Measurements from ENCODE around the gene ATG7. TPM values are rescaled to one million over a fixed set of nuclear protein-coding genes. Genes with fewer than 3 reads are reported as not detected.
"Not testable (repeated sequence)": the region's sequence is repeated elsewhere in the genome, so short reads cannot be mapped to it uniquely, and the experiment has no call there.

The ATG7 gene
- total RNA-seq, 1 experiment from 2014 or later = 36.0 TPM

DNA sequence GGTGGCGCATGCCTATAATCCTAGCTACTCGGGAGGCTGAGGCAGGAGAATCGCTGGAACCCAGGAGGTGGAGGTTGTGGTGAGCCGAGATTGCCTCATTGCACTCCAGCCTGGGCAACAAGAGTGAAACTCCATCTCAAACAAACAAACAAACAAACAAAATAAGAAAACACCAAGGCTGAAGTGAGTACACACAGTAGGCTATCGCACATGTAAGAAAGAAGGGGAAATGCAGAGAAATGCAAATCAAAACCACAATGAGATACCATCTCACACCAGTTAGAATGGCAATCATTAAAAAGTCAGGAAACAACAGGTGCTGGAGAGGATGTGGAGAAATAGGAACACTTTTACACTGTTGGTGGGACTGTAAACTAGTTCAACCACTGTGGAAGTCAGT, 322.8 kb downstream of the ATG7 start:
- CTCF ChIA-PET; POLR2A ChIA-PET; in situ Hi-C loops (cut with HindIII; ENCODE audit: low pct_unique_long_range_greater_than_20kb, low sequenced_read_pairs); ATAC-seq; DNase-seq (ENCODE audit: low read depth, low spot score); H3K4me3 ChIP-seq (ENCODE audit: low read depth in 2 of 2, low read length in 2 of 2); H3K27me3 ChIP-seq (ENCODE audit: control insufficient read depth, insufficient read depth, low read length); H3K9me3 ChIP-seq (ENCODE audit: control insufficient read depth, insufficient read depth, low read depth, low read length); intact Hi-C loops (cut with micrococcal nuclease; ENCODE audit: unreplicated experiment); BruUV-seq (replicated peaks); H3K36me3 ChIP-seq (ENCODE audit: control insufficient read depth, insufficient read depth, low read length): not testable (repeated sequence)
- peak overlapping the region; percentile 96; the same call in 1 of the 2 replicates for H3K27ac ChIP-seq (ENCODE audit: low read length)
- peaks cover 58% of the 10 kb centered on the region for H3K4me1 ChIP-seq (ENCODE audit: control insufficient read depth, insufficient read depth, low read length)

DNA sequence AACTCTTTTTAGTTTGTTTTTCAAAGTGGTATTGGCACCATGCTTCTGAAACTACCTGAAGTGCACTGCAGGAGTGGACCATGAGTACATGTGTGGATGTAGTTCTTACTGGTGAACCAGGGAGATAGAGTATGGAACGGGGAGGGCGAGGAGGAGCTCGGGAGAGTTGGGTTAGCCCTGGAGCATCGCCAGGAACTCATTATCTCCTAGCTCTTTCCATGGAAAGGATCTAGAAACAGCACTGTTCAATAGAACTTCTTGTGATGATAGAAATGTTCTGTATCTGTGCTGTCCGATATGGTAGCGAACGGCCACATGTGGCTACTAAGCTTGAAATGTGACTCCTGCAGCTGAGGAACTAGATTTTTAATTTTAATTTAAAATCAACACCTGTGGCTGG, 324.2 kb downstream of the ATG7 start:
- intact Hi-C loops (cut with micrococcal nuclease; ENCODE audit: unreplicated experiment) = no loop called here
- TF ChIP-seq POLR2AphosphoS5 (IDR thresholded peaks at IDR 0.05; ENCODE audit: low read depth, low read length) (no peak), TCF7L2 (IDR thresholded peaks at IDR 0.05; ENCODE audit: low read depth, low read length) (no peak), SIN3A (IDR thresholded peaks at IDR 0.05; ENCODE audit: borderline replicate concordance, insufficient read depth, low read depth, low read length) (no peak)
- TF ChIP-seq, protein P1, sequence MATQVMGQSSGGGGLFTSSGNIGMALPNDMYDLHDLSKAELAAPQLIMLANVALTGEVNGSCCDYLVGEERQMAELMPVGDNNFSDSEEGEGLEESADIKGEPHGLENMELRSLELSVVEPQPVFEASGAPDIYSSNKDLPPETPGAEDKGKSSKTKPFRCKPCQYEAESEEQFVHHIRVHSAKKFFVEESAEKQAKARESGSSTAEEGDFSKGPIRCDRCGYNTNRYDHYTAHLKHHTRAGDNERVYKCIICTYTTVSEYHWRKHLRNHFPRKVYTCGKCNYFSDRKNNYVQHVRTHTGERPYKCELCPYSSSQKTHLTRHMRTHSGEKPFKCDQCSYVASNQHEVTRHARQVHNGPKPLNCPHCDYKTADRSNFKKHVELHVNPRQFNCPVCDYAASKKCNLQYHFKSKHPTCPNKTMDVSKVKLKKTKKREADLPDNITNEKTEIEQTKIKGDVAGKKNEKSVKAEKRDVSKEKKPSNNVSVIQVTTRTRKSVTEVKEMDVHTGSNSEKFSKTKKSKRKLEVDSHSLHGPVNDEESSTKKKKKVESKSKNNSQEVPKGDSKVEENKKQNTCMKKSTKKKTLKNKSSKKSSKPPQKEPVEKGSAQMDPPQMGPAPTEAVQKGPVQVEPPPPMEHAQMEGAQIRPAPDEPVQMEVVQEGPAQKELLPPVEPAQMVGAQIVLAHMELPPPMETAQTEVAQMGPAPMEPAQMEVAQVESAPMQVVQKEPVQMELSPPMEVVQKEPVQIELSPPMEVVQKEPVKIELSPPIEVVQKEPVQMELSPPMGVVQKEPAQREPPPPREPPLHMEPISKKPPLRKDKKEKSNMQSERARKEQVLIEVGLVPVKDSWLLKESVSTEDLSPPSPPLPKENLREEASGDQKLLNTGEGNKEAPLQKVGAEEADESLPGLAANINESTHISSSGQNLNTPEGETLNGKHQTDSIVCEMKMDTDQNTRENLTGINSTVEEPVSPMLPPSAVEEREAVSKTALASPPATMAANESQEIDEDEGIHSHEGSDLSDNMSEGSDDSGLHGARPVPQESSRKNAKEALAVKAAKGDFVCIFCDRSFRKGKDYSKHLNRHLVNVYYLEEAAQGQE (IDR thresholded peaks at IDR 0.05; ENCODE audit: insufficient read depth in 1 of 2, low read depth in 2 of 2, low read length in 1 of 2) = no peak
- TF ChIP-seq, protein P2, sequence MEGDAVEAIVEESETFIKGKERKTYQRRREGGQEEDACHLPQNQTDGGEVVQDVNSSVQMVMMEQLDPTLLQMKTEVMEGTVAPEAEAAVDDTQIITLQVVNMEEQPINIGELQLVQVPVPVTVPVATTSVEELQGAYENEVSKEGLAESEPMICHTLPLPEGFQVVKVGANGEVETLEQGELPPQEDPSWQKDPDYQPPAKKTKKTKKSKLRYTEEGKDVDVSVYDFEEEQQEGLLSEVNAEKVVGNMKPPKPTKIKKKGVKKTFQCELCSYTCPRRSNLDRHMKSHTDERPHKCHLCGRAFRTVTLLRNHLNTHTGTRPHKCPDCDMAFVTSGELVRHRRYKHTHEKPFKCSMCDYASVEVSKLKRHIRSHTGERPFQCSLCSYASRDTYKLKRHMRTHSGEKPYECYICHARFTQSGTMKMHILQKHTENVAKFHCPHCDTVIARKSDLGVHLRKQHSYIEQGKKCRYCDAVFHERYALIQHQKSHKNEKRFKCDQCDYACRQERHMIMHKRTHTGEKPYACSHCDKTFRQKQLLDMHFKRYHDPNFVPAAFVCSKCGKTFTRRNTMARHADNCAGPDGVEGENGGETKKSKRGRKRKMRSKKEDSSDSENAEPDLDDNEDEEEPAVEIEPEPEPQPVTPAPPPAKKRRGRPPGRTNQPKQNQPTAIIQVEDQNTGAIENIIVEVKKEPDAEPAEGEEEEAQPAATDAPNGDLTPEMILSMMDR (IDR thresholded peaks at IDR 0.05) = no peak
- no TSS peak for BruUV-seq (replicated peaks)
- ChIA-PET POLR2A (no interaction called here), CTCF (interaction anchor here (0.6 kb wide), 1 partner anchor 43 kb away, joined by 3 read pairs; no protein-coding TSS in a partner anchor)
- peaks cover 2% of the 10 kb centered on the region for H3K36me3 ChIP-seq (ENCODE audit: control insufficient read depth, insufficient read depth, low read length)
- H3K4me3 ChIP-seq (ENCODE audit: low read depth in 2 of 2, low read length in 2 of 2) = no peak overlapping the region
- peaks cover 55% of the 10 kb centered on the region for H3K4me1 ChIP-seq (ENCODE audit: control insufficient read depth, insufficient read depth, low read length)
- no peak for DNase-seq (ENCODE audit: low read depth, low spot score)
- H3K27ac ChIP-seq (ENCODE audit: low read length) = peak overlapping the region; percentile 97
- H3K9me3 ChIP-seq (ENCODE audit: control insufficient read depth, insufficient read depth, low read depth, low read length) = no peaks in the 10 kb centered on the region
- in situ Hi-C loops (cut with HindIII; ENCODE audit: low pct_unique_long_range_greater_than_20kb, low sequenced_read_pairs) = no loop called here
- ATAC-seq = no peak
- H3K27me3 ChIP-seq (ENCODE audit: control insufficient read depth, insufficient read depth, low read length) = no peaks in the 10 kb centered on the region

DNA sequence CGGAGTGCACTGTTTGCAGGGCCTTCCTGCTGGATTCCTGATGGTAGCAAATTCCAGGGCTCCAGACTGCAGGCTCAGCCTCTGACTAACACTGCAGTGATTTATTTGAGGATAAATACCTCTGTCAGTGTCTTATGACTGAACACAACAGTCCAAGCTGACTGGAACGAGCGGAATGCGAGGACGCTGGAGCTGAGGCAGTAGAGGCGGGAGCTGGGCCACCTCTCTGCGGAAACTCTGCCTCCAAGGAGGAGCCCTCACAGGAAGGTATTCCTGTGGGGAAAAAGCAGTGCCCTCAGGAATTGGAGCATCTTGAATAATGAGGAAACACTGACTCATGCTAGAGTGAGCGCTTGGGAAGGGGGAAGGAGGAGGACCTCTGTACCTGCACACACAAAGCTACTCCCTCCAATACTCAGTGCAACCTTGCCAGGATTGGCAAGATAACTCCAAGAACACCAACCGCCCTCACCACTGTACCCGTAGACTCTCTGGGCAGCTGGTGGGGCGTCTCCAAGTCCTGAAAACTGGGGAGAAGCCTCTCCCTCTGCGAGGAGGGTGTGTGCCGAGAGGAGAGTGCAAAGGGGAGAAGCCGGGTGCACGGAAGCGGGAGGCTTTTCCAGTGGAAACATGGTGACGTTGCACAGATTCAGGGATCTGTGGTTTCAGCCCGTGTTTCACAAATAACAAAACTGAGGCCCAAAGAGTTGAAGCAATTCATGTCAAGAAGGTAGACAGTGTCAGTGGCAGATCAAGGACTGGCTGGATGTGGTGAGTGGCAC, 328.5 kb downstream of the ATG7 start:
- H3K4me3 ChIP-seq (ENCODE audit: low read depth in 2 of 2, low read length in 2 of 2) = peak overlapping the region in 1 of 2 experiments; percentile 41; a peak in 2 of 4 replicates
- TF ChIP-seq, protein P2 (IDR thresholded peaks at IDR 0.05) = no peak
- TF ChIP-seq, protein P1 (IDR thresholded peaks at IDR 0.05; ENCODE audit: insufficient read depth in 1 of 2, low read depth in 2 of 2, low read length in 1 of 2) = no peak
- TF ChIP-seq SIN3A (IDR thresholded peaks at IDR 0.05; ENCODE audit: borderline replicate concordance, insufficient read depth, low read depth, low read length) = peak; percentile 88; the same call in 1 of the 2 replicates
- TF ChIP-seq TCF7L2 (IDR thresholded peaks at IDR 0.05; ENCODE audit: low read depth, low read length) = peak; percentile 41; the same call in 1 of the 2 replicates
- TF ChIP-seq POLR2AphosphoS5 (IDR thresholded peaks at IDR 0.05; ENCODE audit: low read depth, low read length) = peak; percentile 74
- CTCF ChIA-PET = interaction anchor here (0.5 kb wide), 1 partner anchor 41 kb away, joined by 7 read pairs; no protein-coding TSS in a partner anchor
- DNase-seq (ENCODE audit: low read depth, low spot score) = peak; percentile 96
- H3K27me3 ChIP-seq (ENCODE audit: control insufficient read depth, insufficient read depth, low read length) = no peaks in the 10 kb centered on the region
- POLR2A ChIA-PET = interaction anchor here (0.5 to 1.0 kb wide), 6 partner anchors 10 to 149 kb away, joined by 3 to 15 read pairs (median 4); no protein-coding TSS in a partner anchor
- no TSS peak for BruUV-seq (replicated peaks)
- H3K27ac ChIP-seq (ENCODE audit: low read length) = peak overlapping the region; percentile 97
- no peaks in the 10 kb centered on the region for H3K9me3 ChIP-seq (ENCODE audit: control insufficient read depth, insufficient read depth, low read depth, low read length)
- in situ Hi-C loops (cut with HindIII; ENCODE audit: low pct_unique_long_range_greater_than_20kb, low sequenced_read_pairs) = no loop called here
- peaks cover 2% of the 10 kb centered on the region for H3K36me3 ChIP-seq (ENCODE audit: control insufficient read depth, insufficient read depth, low read length)
- peak; percentile 87 for ATAC-seq
- intact Hi-C loops (cut with micrococcal nuclease; ENCODE audit: unreplicated experiment) = loop anchor here (2.0 to 10.0 kb wide), 2 partner anchors 42 to 46 kb away; partner anchors contain the start of gene VGLL4
- H3K4me1 ChIP-seq (ENCODE audit: control insufficient read depth, insufficient read depth, low read length) = peaks cover 55% of the 10 kb centered on the region
